GM08714 (cell line): ENCODE measurements around the gene RAN.
A peak's percentile ranks its signal among the peaks of the same experiment; 100 is the strongest.

Source experiments
- H3K4me3 ChIP-seq: fragments of 200-500 bp; sonication (Bioruptor generic); 2 replicates; pipeline ENCODE4 v1.5.1; 2014; ENCODE audit warnings: mild to moderate bottlenecking, low read length, inconsistent platforms
- ZNF274 ChIP-seq: IDR thresholded peaks from 2 replicates; pipeline ENCODE4 v1.6.1; 2012; ENCODE audit warnings: mild to moderate bottlenecking, low read depth, low read length

Gene RAN

GRCh38 chr12:130871286-130872178 lies at the start of gene RAN:
Gene RAN, plus strand, starts transcription at chr12:130872066. Its CDS starts 528 bp downstream, at chr12:130872594.
- no peak for TF ChIP-seq ZNF274
- peak within 1 kb of the TSS; percentile 99 for H3K4me3 ChIP-seq

GRCh38 chr12:130825771-130826150 lies 46.1 kb upstream of the RAN start:
- TF ChIP-seq ZNF274, result no peak
- no peak overlapping the region for H3K4me3 ChIP-seq

DNA sequence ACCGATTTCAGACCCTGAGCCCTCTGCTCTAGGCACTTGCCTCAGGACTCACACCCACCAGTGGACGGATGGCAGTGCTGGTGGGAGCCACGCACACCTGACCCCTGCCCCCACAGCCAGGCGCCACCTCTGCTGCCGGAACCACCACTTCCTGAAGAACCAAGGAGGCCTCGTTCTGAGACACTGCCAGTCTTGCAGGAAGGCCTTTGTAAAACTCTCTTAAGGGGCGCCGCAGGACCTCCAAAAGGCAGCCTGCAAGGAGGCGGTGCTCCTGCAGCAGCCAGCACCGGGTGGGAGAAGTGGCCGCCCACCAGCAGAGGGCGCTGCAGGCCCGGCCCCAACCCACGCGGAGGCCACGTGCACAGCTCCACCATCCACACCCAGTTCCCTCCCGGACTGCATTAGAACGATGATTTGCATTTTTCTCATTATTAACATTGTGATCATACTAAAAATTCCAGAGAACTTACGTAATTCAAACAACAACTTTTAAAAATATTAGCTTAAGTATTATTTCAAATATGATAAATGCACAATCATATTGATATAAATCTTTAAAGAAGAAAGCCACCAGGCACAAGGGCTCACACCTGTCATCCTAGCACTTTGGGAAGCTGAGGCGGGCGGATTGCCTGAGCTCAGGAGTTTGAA lies 45.6 kb upstream of the RAN start:
- H3K4me3 ChIP-seq, result no peak overlapping the region
- TF ChIP-seq ZNF274, result no peak

DNA sequence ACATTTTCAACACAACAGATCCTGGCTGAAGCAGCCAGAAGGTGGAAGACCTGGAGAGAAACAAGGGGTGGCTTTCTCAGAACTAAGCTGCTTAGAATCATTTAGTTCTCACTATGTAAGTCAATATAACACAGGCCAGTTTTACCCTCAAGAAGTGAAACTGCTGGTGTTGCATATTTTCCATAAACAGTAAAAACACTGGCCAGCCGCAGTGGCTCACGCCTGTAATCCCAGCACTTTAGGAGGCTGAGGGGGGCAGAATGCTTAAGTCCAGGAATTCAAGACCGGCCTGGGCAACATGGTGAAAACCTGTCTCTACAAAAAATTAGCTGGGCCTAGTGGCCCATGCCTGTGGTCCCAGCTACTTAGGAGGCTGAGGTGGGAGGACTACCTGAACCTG lies 44.4 kb upstream of the RAN start:
- H3K4me3 ChIP-seq, result no peak overlapping the region

GRCh38 chr12:130828895-130829294 lies 43.0 kb upstream of the RAN start:
- TF ChIP-seq ZNF274, result no peak
- H3K4me3 ChIP-seq, result no peak overlapping the region

More for the DNA sequence above, 44.4 kb upstream of the RAN start:
- no peak for TF ChIP-seq ZNF274

DNA sequence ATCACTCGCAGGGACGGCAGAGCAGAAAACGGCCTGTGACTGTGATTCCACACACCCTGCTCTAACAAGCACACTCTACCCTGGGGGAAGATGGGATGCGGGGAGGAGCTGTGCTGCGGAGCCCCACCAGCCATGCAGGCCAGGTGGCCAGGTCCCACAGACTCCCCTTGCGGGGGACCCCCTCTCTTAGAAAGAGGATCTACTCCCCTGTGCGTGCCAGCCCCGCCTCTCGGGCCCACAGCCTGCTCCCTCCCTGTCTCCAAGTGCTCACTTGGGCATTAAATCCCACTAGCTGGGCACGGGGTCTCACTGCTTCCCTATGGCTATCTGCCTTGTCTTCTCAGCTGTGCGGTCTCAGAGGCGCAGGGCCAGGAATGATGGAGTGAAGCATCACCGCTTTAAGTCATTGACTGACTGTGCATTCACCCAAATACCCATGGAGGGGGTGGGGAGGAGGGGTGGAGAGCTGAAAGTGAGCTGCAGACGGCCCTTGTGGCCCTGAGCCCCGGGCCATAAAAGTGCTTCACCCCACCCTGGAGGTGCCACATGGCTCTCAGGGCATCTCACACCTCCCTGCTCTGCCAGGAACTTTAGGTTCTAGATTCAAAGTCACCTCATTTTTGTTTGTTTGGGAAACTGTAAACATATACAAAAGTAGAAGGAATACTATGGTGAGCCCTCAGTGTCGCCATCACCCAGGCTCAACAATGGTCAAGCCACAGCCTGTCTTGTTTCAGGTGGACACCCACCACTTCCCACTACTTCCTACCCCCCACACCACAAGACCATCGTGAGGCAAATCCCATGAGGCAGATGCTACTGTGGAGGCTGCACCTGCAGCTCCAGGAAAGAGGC lies 42.2 kb upstream of the RAN start:
- no peak overlapping the region for H3K4me3 ChIP-seq
- TF ChIP-seq ZNF274, result no peak

DNA sequence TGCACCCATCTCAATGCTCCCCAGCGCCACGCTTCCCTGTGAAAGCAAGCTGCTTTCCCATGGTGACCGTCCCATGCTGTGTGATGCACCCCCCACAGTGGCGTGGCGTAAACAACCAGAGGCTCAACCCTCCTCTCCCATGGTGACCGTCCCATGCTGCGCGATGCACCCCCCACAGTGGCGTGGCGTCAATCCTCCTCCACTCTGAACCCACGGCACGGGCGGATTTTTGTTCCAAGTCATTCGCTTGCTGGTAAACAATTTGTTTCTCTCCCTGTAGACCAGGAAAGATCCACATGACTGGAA lies 41.7 kb upstream of the RAN start:
- H3K4me3 ChIP-seq, result no peak overlapping the region
- no peak for TF ChIP-seq ZNF274

- no peak overlapping the region for H3K4me3 ChIP-seq
- no peak for TF ChIP-seq ZNF274
Measured at GRCh38 chr12:130831246-130831645, 40.6 kb upstream of the RAN start.

DNA sequence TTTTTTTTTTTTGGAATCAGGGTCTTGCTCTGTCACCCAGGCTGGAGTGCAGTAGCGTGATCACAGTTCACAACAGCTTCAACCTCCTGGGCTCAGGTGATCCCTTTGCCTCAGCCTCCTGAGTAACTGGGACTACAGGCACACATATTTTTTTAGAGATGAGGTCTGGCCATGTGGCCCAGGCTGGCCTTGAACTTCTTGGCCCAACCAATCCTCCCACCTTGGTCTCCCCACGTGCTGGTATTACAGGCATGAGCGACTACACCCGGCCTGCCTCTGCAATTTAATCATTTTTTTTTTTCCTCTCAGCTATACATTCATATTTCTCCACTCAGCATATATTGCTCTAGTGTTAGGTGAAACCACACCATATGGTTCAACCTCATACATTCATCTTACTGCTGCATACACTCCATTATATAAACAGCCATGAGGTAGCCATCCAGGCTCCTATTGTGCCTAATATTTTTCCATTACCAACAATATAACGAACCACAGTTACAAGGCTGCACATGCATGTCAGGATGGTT lies 39.9 kb upstream of the RAN start:
- no peak for TF ChIP-seq ZNF274
- H3K4me3 ChIP-seq, result no peak overlapping the region

- H3K4me3 ChIP-seq, result no peak overlapping the region
- no peak for TF ChIP-seq ZNF274
Measured at GRCh38 chr12:130832561-130833209, 39.2 kb upstream of the RAN start.

DNA sequence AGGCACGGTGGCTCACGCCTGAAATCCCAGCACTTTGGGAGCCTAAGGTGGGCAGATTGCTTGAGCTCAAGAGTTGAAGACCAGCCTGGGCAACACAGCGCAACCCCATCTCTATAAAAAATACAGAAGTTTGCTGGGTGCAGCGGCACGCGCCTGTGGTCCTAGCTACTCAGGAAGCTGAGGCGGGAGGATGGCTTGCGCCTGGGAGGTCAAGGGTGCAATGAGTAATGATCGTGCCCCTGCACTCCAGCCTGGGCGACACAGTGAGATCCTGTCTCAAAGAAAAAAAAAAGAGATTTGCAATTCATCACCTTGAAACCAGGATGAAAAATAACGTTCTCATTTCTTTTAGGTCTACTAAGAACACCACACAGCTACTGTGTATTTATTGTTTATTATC lies 36.9 kb upstream of the RAN start:
- H3K4me3 ChIP-seq, result no peak overlapping the region
- no peak for TF ChIP-seq ZNF274

DNA sequence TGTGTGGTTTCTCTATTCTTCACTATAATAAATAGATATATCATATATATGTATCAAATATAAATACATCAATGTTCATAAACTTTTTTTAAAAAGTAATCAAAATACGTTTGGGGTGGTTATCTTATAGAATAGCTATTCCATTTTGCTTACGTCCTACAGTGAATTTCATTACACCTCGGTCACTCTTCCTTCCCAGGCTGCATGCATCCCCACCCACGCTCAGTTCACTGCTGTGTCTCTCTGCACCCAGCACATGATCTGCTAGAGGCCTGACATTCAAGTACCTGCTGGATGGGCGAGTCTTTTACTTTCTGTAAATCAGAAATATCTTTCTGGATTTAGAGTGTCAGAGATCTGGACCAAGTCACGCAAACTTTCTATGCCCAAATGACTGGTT lies 36.4 kb upstream of the RAN start:
- no peak overlapping the region for H3K4me3 ChIP-seq
- no peak for TF ChIP-seq ZNF274

- peak overlapping the region; percentile 58 for H3K4me3 ChIP-seq
- TF ChIP-seq ZNF274, result no peak
Measured at GRCh38 chr12:130838284-130838950, 33.4 kb upstream of the RAN start.
